NCI-H524 (cell line): ENCODE results near the gene DPH3.

Experiments
- DNase-seq, 2 experiments: peaks; one replicate each; lab custom pipeline; 2025; lab: John Stamatoyannopoulos, UW

DPH3 gene

GRCh38 chr3:16255326-16255725 lies 9.4 kb downstream of the DPH3 start:
- DNase-seq, result no peak

GRCh38 chr3:16254916-16255315 lies 9.8 kb downstream of the DPH3 start:
- DNase-seq, result no peak

GRCh38 chr3:16253601-16254000 lies 11.1 kb downstream of the DPH3 start:
- no peak for DNase-seq

- DNase-seq, result no peak
These were observed 11.8 kb downstream of the DPH3 start for GRCh38 chr3:16252988-16253387.

- DNase-seq, result peak in 1 of 2 experiments; percentile 6
These were observed 12.3 kb downstream of the DPH3 start for GRCh38 chr3:16252243-16252978.

GRCh38 chr3:16251316-16252085 lies 13.2 kb downstream of the DPH3 start:
- DNase-seq, result no peak

GRCh38 chr3:16249886-16250285 lies 14.9 kb downstream of the DPH3 start:
- DNase-seq, result no peak

GRCh38 chr3:16249336-16249735 lies 15.4 kb downstream of the DPH3 start:
- DNase-seq, result peak in 1 of 2 experiments; percentile 50

GRCh38 chr3:16248556-16248955 lies 16.2 kb downstream of the DPH3 start:
- no peak for DNase-seq

GRCh38 chr3:16247282-16248061 lies 17.3 kb downstream of the DPH3 start:
- peak; percentile 89 to 95 for DNase-seq

GRCh38 chr3:16245609-16246008 lies 19.1 kb downstream of the DPH3 start:
- no peak for DNase-seq

GRCh38 chr3:16243706-16244490 lies 20.8 kb downstream of the DPH3 start:
- no peak for DNase-seq

- DNase-seq, result no peak
These were observed 22.6 kb downstream of the DPH3 start for GRCh38 chr3:16242177-16242576.

- DNase-seq, result no peak
These were observed 23.5 kb downstream of the DPH3 start for GRCh38 chr3:16241225-16241624.

GRCh38 chr3:16240229-16241023 lies 24.3 kb downstream of the DPH3 start:
- DNase-seq, result peak in 1 of 2 experiments; percentile 65

- peak; percentile 96 to 99 for DNase-seq
These were observed 25.0 kb downstream of the DPH3 start for GRCh38 chr3:16239780-16240179.

GRCh38 chr3:16239086-16239770 lies 25.5 kb downstream of the DPH3 start:
- peak; percentile 92 to 94 for DNase-seq

- DNase-seq, result peak in 1 of 2 experiments; percentile 10
These were observed 27.8 kb downstream of the DPH3 start for GRCh38 chr3:16236856-16237393.

- no peak for DNase-seq
These were observed 28.6 kb downstream of the DPH3 start for GRCh38 chr3:16236030-16236639.

- DNase-seq, result no peak
These were observed 30.5 kb downstream of the DPH3 start for GRCh38 chr3:16234281-16234680.
